Stimulated activated CD4-positive, alpha-beta T cell treated with anti-CD3 and anti-CD28 coated beads, Interleukin-12 subunit alpha, Interleukin-12 subunit beta, amount 100 ng/mL, for 48 hours (primary cell): ENCODE results near the gene SKI.

Experiments
- DNase-seq, 3 donors: peaks; one replicate each; pipeline ENCODE4 v3.0.0-alpha.2; 2020; ENCODE audit warnings: low read depth in 2 of 3, low spot score in 1 of 3

Gene SKI

DNA sequence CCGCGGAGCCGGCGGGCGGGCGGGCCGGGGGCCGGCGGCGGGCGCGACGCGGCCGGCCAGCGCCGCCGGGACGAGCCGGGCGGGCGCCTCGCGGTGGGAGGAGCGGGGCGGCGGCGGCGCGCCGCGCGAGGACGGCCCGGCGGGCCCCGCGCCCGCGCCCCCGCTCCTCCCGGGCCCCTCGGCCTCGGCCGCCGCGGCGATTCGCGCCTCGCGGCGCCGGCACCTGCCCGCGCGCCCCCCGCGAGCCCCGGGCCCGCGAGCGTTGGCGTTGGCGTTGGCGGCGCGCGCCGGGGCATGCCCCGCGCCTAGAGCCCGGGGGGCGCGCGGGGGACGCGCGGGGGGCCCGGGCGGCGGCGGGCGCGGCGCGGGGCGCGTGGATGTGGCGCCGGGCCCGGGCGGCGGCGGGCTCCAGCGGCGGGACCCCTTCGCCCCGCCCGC is at the start of gene SKI:
Gene SKI (plus strand): TSS at position 163 of the 438 bp plus-strand sequence. CDS start 448 bp downstream, outside the sequence.
- no peak for DNase-seq

DNA sequence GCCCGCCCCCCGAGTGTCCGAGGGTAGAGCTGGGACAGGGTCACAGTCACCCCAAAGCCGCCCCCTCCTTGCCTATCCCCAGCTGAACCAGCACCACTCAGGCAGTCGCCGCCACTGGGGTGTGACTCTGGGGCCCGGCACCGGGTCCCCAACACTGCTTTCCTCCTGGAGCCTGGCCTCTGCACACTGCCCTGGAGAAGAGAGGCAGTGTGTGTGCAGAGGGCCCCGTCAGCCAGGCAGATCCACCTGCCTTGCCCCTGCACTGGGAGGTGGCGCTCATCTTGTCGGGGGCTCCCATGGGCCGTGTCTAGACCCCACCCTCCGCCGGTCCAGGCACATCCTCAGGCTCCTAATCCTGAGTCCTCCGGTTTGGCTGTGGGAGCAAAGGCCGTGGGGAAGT is 49.2 kb upstream of the SKI start:
- DNase-seq = no peak

DNA sequence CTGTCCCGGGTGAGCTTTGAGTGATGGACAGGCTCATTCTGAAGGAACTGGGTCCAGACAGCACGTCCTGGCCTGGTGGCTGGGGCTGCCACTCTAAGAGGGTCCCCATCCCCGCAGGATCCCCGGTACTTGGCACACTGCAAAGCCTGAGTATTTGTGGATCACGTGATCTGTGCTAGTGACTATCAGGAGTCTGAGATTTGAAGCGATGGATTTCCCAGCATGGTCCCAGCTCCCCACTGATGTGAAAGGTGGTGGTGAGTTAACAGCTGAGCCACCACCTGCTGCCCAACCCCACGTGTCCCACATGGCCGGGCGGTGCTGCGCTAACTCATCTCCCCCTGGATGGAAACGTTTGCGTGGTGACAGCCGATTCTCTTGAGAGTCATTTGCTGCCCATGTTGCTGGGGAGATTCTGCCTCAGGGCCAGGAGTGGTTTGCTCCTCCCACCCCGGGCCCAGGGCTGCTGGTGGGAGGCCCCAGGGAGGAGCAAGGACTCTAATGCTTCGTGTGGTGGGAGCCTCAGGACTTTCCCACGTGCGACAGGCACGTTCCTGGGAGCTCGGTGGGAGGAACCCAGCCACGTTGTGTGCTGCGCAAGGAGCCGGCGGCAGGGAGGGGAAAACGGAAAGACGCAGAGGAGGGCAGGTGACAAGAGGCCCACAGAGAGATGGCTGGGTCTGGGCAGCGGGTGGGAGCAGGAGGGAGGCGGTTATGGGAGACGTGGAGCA is 48.7 kb upstream of the SKI start:
- DNase-seq = no peak

DNA sequence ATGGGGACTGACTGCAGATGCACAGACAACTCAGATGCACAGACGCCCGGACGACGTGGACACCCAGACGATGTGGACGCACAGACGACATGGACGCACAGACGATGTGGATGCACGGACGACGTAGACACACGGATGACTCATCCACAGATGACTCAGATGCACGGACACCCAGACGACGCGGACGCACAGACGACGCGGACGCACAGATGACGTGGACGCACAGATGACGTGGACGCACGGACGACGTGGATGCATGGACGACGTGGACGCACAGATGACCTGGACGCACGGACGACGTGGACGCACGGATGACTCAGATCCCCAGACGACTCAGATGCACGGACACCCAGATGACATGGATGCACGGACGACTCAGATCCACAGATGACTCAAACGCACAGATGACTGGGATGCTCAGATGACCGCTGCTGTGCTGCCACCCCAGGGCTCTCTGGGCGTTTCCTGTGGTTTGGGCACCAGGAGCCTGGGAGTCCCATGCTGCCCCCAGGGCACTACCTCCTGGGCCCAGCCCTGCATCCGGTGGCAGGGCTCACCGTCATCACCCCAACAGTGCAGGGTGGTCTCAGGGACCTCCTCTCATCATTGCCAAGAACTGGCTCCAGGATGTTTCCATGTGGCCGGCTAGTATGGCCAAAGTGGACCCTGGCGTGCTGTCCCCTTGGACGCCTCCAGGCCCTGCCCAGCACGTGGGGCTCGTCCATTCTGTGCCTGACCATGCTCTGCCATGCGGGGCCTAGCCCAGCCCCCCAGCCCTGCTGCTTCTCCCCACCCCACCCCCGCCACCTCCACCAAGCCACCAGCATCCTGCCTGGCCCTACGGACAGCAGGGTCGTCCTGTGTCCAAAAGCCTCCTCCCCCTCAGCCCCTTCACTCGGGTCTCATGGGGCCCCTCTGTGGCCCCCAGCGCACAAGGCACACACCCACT is 47.5 kb upstream of the SKI start:
- no peak for DNase-seq

DNA sequence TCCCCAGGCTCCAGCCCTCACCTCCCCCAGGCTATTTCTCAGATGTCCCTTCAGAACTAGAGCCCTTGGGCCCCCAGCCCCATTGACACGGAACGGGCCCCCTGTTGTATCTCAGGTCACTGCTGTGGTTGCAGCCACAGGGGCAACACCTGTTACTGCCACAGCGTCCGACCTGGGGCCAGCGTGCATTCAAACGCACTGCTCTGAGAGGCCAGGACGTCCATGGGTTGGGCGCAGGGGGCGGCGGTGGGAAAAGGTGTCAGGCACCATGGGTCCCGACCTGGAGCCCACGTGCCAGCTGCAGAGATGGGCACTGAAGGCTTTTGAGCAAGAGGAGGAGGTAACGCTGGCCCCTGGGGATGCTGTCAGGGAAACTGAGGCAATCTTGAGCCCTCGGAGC is 46.8 kb upstream of the SKI start:
- no peak for DNase-seq

GRCh38 chr1:2181752-2182151 is 46.4 kb upstream of the SKI start:
- DNase-seq = no peak

DNA sequence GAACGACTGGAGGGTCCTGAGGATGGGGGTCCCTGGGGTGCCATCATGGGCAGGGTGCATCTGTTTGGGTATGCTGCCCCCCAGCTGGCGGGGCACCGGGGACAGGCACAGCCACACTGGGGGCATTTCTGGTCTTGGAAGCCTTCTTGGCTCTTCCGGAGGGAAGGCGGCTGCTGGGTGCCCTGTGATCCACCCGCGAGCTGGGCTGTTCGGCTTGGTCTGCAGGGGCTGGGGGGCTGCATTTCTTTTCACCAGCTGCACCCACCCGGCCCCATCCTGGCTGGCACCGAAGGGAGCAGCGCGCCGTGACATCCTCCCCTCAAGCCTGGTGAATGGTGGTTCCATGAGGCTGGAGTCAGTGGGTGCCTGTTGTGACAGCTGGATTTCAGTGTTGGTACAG is 45.7 kb upstream of the SKI start:
- DNase-seq = no peak

- DNase-seq = no peak
These were observed 44.2 kb upstream of the SKI start for GRCh38 chr1:2183937-2184334.

GRCh38 chr1:2184531-2184930 is 43.6 kb upstream of the SKI start:
- no peak for DNase-seq

- no peak for DNase-seq
These were observed 43.2 kb upstream of the SKI start for GRCh38 chr1:2184934-2185333.

GRCh38 chr1:2185880-2186855 is 42.0 kb upstream of the SKI start:
- no peak for DNase-seq

DNA sequence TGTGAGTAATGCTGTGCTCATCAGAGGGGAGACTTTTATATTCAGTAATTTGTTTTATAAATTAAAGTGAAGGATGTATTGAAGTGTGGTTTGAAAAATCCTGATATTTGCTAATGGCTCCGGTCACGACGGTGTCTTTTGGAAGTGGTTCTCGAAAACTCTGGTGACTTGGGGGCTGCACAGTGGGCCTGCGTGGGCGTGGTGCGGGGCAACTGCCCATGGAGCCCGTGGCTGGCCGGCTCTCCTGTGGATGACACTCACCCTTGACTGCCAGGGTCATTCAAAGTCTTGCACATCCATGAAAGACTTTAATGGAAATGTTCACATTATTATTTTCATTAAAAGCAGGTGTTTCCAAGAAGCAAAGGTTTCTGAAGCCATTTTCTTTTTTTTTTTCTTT is 41.2 kb upstream of the SKI start:
- no peak for DNase-seq

GRCh38 chr1:2187619-2188018 is 40.5 kb upstream of the SKI start:
- no peak for DNase-seq

- no peak for DNase-seq
These were observed 39.8 kb upstream of the SKI start for GRCh38 chr1:2188336-2188735.

DNA sequence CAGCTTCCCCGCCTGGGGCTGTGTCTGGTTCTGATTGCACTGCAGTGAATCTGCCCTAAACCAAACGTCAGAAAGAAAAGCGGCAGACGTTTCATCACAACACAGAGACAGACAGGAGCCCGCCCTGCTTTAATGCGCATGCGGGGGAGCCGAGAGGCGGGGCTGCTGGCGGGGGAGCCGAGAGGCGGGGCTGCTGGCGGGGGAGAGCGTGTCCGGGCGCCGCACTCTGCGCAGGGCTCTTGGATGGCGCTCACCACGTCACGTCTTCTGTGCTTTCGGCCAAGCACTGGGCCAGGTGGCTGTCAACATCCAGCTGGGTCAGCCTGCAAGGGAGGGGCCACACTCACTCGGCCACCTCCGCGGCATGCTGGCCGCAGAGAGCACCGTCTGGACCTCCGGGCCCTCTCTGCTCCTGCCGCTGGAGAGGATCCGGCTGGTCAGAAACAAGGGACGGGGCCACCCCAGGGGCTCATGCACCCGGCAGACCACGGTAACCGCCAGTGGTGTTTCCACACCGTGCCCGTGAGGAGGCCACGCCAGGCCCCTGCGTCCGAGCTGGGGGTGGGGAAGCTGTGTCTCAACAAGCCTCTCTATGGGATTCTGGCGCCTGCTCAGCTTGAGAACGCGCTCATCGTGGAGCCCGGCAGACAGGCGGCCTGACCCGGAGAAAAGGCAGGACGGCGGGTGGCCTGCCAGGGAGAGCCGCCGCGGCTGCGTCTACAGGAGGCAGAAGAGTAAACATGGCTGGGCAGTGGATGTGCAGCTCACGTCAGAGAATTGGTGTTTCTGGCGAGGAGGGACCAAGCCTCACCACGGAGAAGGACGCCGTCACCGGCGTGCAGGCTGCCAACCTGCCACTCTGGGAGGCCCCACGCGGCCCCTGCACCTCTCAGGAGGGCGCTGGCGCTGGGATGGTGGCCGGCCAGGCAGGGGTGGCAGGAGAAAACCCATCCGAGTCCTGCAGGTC is 38.4 kb upstream of the SKI start:
- peak; percentile 81 to 87 (median 84) for DNase-seq

DNA sequence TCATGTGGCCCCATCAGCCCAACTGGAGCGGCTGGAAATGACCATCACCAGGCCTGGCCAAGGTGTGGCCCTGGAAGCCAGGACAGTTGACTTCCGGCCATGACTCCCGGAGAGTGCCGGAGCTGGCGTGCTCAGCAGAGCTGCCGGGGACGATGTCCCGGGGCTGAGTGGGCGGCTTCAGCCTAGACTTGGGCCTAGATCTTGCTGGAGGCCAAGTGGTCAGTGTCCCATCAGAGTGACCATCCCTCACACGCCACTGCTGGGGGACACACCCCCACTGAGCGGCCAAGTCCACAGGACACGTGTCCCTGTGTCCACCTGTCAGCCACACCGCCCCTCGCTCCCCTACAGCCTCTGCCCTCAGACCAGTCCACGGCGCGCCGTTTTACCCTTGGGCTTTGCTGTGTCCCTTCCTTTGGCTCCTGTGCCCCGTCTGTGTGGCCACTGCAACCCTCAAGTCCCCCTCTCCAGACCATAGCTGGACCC is 37.6 kb upstream of the SKI start:
- DNase-seq = no peak

DNA sequence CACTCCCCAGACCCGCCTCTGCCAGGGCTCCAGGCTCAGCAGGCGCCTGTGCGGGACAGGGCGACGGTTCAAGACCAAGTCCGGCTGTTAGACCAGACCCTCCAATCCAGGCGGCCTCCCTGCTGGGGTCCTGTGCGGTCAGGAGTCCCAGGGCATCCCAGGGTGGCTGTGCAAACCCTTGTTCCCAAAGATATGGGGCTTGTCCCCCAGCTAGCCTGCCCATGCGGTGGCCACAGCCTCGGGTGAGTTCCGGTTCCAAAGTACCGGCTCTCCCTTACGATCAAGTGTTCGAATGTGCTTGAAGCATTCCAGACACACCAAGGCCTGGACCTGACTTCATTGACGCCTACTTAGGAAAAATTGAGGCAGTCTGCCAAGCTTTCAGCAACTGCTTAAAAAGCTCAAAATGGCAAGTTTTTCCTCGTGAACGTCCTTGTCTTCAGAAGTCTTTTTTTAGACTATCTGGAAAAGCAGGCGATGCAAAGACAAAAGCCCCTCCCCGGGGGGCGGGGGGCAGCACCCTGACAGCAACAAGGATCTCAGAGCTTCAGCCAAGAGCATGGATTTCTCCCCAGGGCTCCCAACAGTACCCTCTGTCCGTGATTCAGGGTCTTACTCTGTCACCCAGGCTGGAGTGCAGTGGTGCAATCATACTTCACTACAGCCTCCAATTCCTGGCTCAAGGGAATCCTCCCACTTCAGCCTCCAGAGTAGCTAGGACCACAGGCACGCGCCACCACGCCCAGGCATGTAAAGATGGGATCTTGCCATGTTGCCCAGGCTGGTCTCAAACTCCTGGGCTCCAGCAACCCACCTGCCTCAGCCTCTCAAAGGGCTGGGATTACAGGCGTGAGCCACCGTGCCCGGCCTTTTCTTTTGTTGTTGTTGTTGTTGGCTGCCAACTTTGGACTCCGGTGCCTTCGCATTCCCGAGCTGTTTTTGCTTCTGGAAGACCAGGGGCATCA is 35.8 kb upstream of the SKI start:
- DNase-seq = no peak

DNA sequence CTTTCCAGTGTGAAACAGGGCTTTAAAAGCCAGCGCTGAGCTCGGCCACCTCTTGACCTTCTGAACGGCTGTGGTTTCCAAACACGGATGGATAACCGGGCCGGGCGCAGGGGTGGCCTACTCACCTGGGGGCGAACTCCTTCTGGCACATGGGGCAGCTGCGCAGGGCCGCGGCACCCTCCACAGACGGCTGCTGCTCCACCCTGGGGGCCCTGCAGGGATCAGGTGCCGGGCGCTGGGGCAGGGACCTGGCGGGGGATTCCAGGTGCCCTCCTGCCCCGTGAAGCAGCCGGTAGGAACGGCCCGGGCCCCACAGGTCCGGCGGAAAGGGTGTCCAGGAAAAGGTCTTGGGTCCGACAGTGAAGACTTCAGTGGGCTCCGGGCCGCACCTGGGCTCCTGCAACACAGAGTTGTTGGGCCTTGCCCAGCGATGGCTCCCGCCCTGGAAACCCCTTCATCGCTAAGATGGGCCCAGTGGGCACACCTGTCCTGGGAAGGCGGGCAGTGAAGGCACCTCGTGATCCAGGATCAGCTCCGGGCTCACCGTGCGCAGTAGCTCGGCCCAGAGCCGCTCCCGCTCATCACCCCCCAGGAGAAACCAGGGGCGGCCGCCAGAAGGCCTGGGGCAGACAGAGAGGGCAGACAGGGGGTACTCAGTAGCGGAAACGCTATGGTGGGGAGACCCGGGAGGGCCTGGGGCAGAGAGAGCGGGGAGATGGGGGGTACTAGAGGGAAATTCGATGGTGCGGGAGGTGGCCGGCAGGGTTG is 34.4 kb upstream of the SKI start:
- DNase-seq = no peak
